Adrenal gland (tissue), 5 donors: ENCODE results near the gene RETREG3.

Experiments used
- CTCF ChIP-seq, 6 experiments: fragments of 450-650 bp in 4 of 6; fragments of 200-600 bp in 2 of 6; sonication (generic) in 1 of 6; IDR thresholded peaks; 1 replicate in 5 of 6; 2 replicates in 1 of 6; pipeline versions ENCODE4 v1.5.1 to v1.8.0; 2016 to 2021; ENCODE audit warnings: antibody characterized with exemption in 6 of 6, mild to moderate bottlenecking in 2 of 6, moderate library complexity in 1 of 6
- POLR2A ChIP-seq, 2 donors: fragments of 450-650 bp; IDR thresholded peaks; one replicate each; pipeline ENCODE4 v1.6.1; 2017; ENCODE audit warnings: antibody characterized with exemption in 2 of 2, mild to moderate bottlenecking in 2 of 2, moderate library complexity in 1 of 2
- donor health status: DM: no; HTN: no; CAD: no.

GRCh38 chr17:42585353-42585752 is 23.8 kb downstream of the RETREG3 start:
- no peak for TF ChIP-seq CTCF (IDR thresholded peaks at IDR 0.05)
- no peak for TF ChIP-seq POLR2A (IDR thresholded peaks at IDR 0.05)
